Measurements from ENCODE around the gene CNOT6L. TPM values are rescaled to one million over a fixed set of nuclear protein-coding genes. Genes with fewer than 3 reads are reported as not detected.

The CNOT6L gene
- total RNA-seq, 1 experiment from 2014 or later = 14.5 TPM

- Histone ChIP-seq H3K4ac (ENCODE audit: low read depth, low read length) (no peak overlapping the region), H2BK12ac (ENCODE audit: insufficient read length, low read depth, low read length) (no peak overlapping the region), H2AK5ac (ENCODE audit: insufficient read length, low read length) (no peak overlapping the region), H2BK15ac (ENCODE audit: low read depth, low read length) (no peak overlapping the region), H4K91ac (ENCODE audit: insufficient read length, low read depth, low read length) (no peak overlapping the region), H3K56ac (ENCODE audit: insufficient read length, low read depth, low read length) (no peak overlapping the region), H3K27ac (ENCODE audit: insufficient read length, low read depth, low read length) (no peak overlapping the region), H2BK120ac (ENCODE audit: low read depth, low read length, poor library complexity, severe bottlenecking) (no peak overlapping the region), H3K18ac (ENCODE audit: insufficient read length, low read depth, low read length) (no peak overlapping the region), H2BK20ac (ENCODE audit: low read depth, low read length, poor library complexity, severe bottlenecking) (no peak overlapping the region), H2BK5ac (ENCODE audit: insufficient read length, low read length) (no peak overlapping the region), H3K14ac (ENCODE audit: insufficient read depth, low read length) (no peak overlapping the region), H3K9me3 (ENCODE audit: control insufficient read depth, low read depth, low read length) (no peaks in the 10 kb centered on the region), H3K79me2 (ENCODE audit: insufficient read depth, low read length) (no peaks in the 10 kb centered on the region), H2AFZ (ENCODE audit: low read length) (no peak overlapping the region), H4K8ac (replicated peaks; ENCODE audit: insufficient read length, low read depth, low read length) (no peak overlapping the region), H3K79me1 (ENCODE audit: insufficient read depth, low read depth, low read length, poor library complexity, severe bottlenecking) (no peaks in the 10 kb centered on the region), H3K4me2 (ENCODE audit: insufficient read depth, insufficient read length, low read length) (no peak overlapping the region), H3K23ac (ENCODE audit: insufficient read length, low read depth, low read length) (no peak overlapping the region), H4K5ac (ENCODE audit: insufficient read length, low read depth, low read length) (no peak overlapping the region), H4K20me1 (ENCODE audit: control insufficient read depth, insufficient read depth, insufficient read length) (no peaks in the 10 kb centered on the region), H3K4me1 (ENCODE audit: insufficient read depth, low read length) (no peaks in the 10 kb centered on the region), H3T11ph (ENCODE audit: low read length) (no peak overlapping the region), H3K27me3 (ENCODE audit: insufficient read depth, low read length) (no peaks in the 10 kb centered on the region), H3K9ac (ENCODE audit: extremely low read depth, insufficient read length, low read length) (no peak overlapping the region), H3K23me2 (ENCODE audit: insufficient read length, low read depth, low read length, poor library complexity, severe bottlenecking) (no peaks in the 10 kb centered on the region)
- Mint-ChIP-seq H3K4me1 (no peaks in the 10 kb centered on the region), H3K27ac (no peak overlapping the region), H3K9me3 (no peaks in the 10 kb centered on the region; a peak in 1 of 5 replicates), H3K27me3 (ENCODE audit: low read depth) (peaks cover 5% of the 10 kb centered on the region; the same call in 1 of the 2 replicates), H3K4me3 (no peak overlapping the region), H3K36me3 (ENCODE audit: insufficient read depth in 1 of 3, low read depth in 3 of 3) (no peaks in the 10 kb centered on the region)
- DNase-seq = no peak
- no CpG with 5 or more reads among the region's 6 CpGs for WGBS (ENCODE audit: extremely low coverage, insufficient read length, low lambda C conversion rate)
- TF ChIP-seq CTCF (conservative IDR thresholded peaks at IDR 0.05) = no peak
Observed at GRCh38 chr4:77826275-77826674, 7.1 kb upstream of the CNOT6L start.

Measured in H9 (cell line).